Astrocyte of the spinal cord (primary cell): ENCODE measurements around the gene ADGRB3.
"Not testable (repeated sequence)": the region's sequence is repeated elsewhere in the genome, so short reads cannot be mapped to it uniquely, and the experiment has no call there.

Source experiments
- DNase-seq: peaks from one replicate; pipeline ENCODE4 v3.0.0; 2011; ENCODE audit warnings: low read depth, low spot score
- H3K4me3 ChIP-seq: 2 replicates; pipeline ENCODE4 v1.5.1; 2011; ENCODE audit warnings: low read depth, mild to moderate bottlenecking, low read length, moderate library complexity
- CTCF ChIP-seq: IDR thresholded peaks from 2 replicates; pipeline ENCODE4 v1.5.1; 2012; ENCODE audit warnings: low read depth, mild to moderate bottlenecking, low read length, inconsistent platforms
- in situ Hi-C: cut with HindIII; loops from 2 replicates; pipeline ENCODE4 v1.10.0; 2017; ENCODE audit warnings: low sequenced_read_pairs

Gene ADGRB3

GRCh38 chr6:68911811-68912210, 276.7 kb downstream of the ADGRB3 start:
- in situ Hi-C loops, result no loop called here
- H3K4me3 ChIP-seq, result no peak overlapping the region
- DNase-seq, result no peak
- TF ChIP-seq CTCF, result no peak

GRCh38 chr6:68912805-68913204, 277.7 kb downstream of the ADGRB3 start:
- in situ Hi-C loops, DNase-seq, H3K4me3 ChIP-seq: not testable (repeated sequence)

GRCh38 chr6:68915586-68915985, 280.5 kb downstream of the ADGRB3 start:
- in situ Hi-C loops, result no loop called here
- DNase-seq, result no peak
- H3K4me3 ChIP-seq, result no peak overlapping the region
- TF ChIP-seq CTCF, result no peak

GRCh38 chr6:68919537-68919936, 284.5 kb downstream of the ADGRB3 start:
- no peak overlapping the region for H3K4me3 ChIP-seq
- in situ Hi-C loops, result no loop called here
- no peak for DNase-seq
- no peak for TF ChIP-seq CTCF

GRCh38 chr6:68941345-68941744, 306.3 kb downstream of the ADGRB3 start:
- TF ChIP-seq CTCF, result no peak
- in situ Hi-C loops, result no loop called here
- DNase-seq, result no peak
- no peak overlapping the region for H3K4me3 ChIP-seq

GRCh38 chr6:68947721-68948120, 312.6 kb downstream of the ADGRB3 start:
- no peak overlapping the region for H3K4me3 ChIP-seq
- DNase-seq, result no peak
- in situ Hi-C loops, result no loop called here
- TF ChIP-seq CTCF, result no peak

- no peak for DNase-seq
- no peak for TF ChIP-seq CTCF
- in situ Hi-C loops, result no loop called here
- no peak overlapping the region for H3K4me3 ChIP-seq
These were observed 316.2 kb downstream of the ADGRB3 start for GRCh38 chr6:68951270-68951669.
